ENCODE measurements around the gene TPT1.
A peak's percentile ranks its signal among the peaks of the same experiment; 100 is the strongest.
"Not testable (repeated sequence)": the region's sequence is repeated elsewhere in the genome, so short reads cannot be mapped to it uniquely, and the experiment has no call there.

Gene TPT1

GRCh38 chr13:45341034-45341798 lies at the start of gene TPT1:
Gene TPT1, minus strand, starts transcription at chr13:45341183. Its CDS starts 114 bp downstream, at chr13:45341069.
- peak; percentile 98 for DNase-seq

GRCh38 chr13:45390348-45390747 lies 49.4 kb upstream of the TPT1 start:
- not testable (repeated sequence) for DNase-seq

- no peak for DNase-seq
Measured at GRCh38 chr13:45388664-45389063, 47.7 kb upstream of the TPT1 start.

GRCh38 chr13:45386892-45387575 lies 46.1 kb upstream of the TPT1 start:
- DNase-seq = not testable (repeated sequence)

- DNase-seq = no peak
Measured at GRCh38 chr13:45385907-45386553, 45.0 kb upstream of the TPT1 start.

GRCh38 chr13:45385320-45385719 lies 44.3 kb upstream of the TPT1 start:
- DNase-seq = no peak

GRCh38 chr13:45384474-45385174 lies 43.6 kb upstream of the TPT1 start:
- no peak for DNase-seq

GRCh38 chr13:45382739-45383138 lies 41.8 kb upstream of the TPT1 start:
- DNase-seq = not testable (repeated sequence)

- no peak for DNase-seq
Measured at GRCh38 chr13:45381196-45381595, 40.2 kb upstream of the TPT1 start.

- DNase-seq = not testable (repeated sequence)
Measured at GRCh38 chr13:45380708-45381107, 39.7 kb upstream of the TPT1 start.

- DNase-seq = not testable (repeated sequence)
Measured at GRCh38 chr13:45379516-45379915, 38.5 kb upstream of the TPT1 start.

- DNase-seq = not testable (repeated sequence)
Measured at GRCh38 chr13:45378786-45379185, 37.8 kb upstream of the TPT1 start.

GRCh38 chr13:45377314-45377713 lies 36.3 kb upstream of the TPT1 start:
- DNase-seq = not testable (repeated sequence)

GRCh38 chr13:45376651-45377050 lies 35.7 kb upstream of the TPT1 start:
- DNase-seq = not testable (repeated sequence)

GRCh38 chr13:45374917-45375316 lies 33.9 kb upstream of the TPT1 start:
- DNase-seq = no peak

- DNase-seq = no peak
Measured at GRCh38 chr13:45373162-45373547, 32.2 kb upstream of the TPT1 start.

- no peak for DNase-seq
Measured at GRCh38 chr13:45372189-45373161, 31.5 kb upstream of the TPT1 start.

GRCh38 chr13:45370922-45371406 lies 30.0 kb upstream of the TPT1 start:
- DNase-seq = peak; percentile 48

- DNase-seq = no peak
Measured at GRCh38 chr13:45369116-45369515, 28.1 kb upstream of the TPT1 start.

GRCh38 chr13:45368571-45368970 lies 27.6 kb upstream of the TPT1 start:
- no peak for DNase-seq

- DNase-seq = peak; percentile 12
Measured at GRCh38 chr13:45368005-45368404, 27.0 kb upstream of the TPT1 start.

- peak; percentile 94 for DNase-seq
Measured at GRCh38 chr13:45367358-45367757, 26.4 kb upstream of the TPT1 start.
